HG03571 (cell line): Measurements from ENCODE around the gene SBNO2.

ENCODE experiments used
- ATAC-seq: cut with Tn5 transposase; IDR thresholded peaks from one replicate; pipeline ENCODE4 v1.9.1; 2021; ENCODE audit not compliant: unreplicated experiment

The SBNO2 gene

DNA sequence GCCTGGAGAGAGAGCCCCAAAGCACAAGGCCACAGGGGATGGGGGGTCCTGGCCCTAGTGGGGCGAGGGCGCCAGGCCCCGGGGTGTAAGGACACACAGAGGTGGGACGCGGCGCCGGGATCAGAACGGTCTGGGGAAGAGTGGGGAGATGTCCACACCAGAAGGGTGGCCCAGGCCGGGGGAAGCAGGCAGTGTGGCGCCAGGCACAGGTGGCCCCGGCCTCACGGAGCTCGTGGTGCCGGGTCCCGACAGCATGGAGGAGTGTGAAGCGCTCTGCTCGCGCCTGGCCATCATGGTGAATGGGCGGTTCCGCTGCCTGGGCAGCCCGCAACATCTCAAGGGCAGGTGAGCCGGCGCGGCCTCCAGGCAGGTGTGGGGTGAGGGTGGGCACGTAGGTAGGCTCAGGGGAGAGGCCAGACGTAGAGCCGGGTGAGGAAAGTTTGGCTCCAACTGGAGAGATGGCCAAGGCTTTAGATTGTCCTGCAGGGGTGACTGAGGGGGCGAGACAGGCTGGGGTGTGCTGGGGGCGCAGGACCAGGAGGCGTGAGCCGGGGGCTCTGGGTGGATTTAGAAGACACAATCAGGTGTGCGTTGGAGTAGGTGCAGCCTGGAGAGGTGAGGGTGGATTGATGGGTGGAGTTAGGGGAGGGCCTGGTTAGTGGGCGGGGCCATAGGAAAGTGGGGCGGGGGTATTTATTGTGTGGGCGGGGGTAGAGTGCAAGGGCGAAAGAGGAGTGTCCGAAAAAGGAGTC is 110.0 kb downstream of the SBNO2 start:
- ATAC-seq, result no peak

DNA sequence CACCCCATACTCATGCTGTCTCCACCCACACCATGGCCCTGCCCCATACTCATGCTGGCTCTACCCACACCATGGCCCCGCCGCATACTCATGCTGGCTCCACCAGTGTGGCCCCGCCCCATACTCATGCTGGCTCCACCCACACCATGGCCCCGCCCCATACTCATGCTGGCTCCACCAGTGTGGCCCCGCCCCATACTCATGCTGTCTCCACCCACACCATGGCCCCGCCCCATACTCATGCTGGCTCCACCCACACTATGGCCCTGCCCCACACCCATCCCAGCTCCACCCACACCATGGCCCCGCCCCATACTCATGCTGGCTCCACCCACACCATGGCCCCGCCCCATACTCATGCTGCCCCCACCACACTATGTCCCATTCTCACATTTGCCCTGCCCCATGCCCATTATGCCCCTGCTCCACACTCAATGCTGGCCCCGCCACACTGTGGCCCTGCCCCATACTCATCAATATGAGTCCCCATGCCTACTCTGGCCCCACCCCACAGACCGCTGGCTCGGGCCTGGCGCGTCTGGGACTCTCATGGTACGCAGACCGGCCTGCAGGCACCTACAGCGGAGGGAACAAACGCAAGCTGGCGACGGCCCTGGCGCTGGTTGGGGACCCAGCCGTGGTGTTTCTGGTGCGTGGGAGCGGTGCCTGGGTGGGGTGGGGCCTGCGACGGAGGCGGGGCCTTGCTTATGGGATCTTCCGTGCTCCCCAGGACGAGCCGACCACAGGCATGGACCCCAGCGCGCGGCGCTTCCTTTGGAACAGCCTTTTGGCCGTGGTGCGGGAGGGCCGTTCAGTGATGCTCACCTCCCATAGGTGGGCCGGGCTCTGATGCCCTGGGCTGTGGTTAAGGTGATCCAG is 110.8 kb downstream of the SBNO2 start:
- no peak for ATAC-seq

DNA sequence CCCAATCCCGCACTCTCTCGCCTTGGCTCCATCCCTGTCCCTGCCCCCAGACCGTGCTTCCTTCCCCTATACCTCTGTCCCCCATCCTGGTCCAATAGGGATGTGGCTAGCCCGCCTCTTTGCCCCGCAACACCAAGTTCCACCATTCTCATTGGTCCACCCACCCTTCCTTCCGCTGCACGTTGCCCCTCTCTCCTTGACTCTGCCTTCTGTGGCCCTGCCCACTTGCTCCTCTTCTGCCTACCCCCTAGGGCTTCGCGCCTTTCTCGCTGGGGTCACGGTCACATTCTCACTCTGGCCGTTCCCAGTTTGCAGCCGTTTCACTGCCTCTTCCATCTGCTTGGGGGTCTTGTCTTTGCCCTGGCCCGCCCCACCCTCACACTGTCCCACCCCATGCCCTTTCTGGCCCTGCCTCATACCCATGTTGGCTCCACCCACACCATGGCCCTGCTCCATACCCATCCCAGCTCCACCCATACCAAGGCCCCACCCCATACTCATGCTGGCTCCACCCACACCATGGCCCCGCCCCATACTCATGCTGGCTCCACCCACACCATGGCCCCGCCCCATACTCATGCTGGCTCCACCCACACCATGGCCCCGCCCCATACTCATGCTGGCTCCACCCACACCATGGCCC is 111.6 kb downstream of the SBNO2 start:
- ATAC-seq, result no peak

DNA sequence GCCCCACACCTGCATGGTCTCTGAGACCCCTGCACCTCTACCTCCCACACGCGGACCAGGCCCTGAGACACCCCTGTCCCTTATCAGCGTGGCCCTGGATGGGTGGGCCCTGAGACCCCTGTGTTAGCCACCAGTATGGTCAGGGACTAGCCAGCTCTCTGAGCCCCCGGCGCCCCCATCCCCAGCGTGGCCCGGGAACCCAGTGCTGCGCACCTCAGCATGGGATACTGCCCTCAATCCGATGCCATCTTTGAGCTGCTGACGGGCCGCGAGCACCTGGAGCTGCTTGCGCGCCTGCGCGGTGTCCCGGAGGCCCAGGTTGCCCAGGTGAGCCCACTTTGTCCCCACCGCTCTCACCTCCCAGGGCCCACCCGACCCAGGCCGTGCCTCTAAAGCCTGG is 112.1 kb downstream of the SBNO2 start:
- ATAC-seq, result no peak

DNA sequence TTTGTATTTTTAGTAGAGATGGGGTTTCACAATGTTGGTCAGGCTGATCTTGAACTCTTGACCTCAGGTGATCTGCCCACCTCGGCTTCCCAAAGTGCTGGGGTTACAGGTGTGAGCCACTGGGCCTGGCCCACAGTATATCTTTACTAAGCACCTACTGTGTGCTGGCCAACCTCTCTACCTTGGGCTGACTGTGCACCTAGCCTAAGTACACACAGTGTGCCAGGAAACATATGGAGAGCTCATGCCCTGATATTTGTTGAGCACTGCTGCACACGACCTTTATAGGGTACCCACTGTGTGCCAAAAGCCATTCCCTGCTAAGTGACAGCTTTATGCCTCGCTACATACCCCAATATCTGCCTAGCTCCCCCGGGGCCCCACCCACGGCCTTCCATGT is 113.4 kb downstream of the SBNO2 start:
- no peak for ATAC-seq

DNA sequence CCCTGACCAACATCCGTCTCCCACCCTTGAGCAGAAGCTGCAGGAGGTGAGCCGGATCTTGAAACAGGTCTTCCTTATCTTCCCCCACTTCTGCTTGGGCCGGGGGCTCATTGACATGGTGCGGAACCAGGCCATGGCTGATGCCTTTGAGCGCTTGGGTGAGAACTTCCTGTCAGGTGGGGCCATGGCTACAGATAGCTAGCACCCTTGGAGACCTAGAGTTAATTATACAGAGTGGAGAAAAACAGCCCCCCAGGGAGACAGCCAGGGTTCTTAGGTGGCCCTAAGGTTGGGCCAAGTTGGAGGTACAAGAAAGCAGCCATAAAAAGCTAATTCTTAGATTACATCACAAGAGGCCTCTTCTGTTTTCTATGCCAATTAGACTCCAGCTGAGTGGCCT is 116.0 kb downstream of the SBNO2 start:
- ATAC-seq, result no peak
